WERI-Rb-1 (cell line): ENCODE results near the gene ZBTB22.
A peak's percentile ranks its signal among the peaks of the same experiment; 100 is the strongest.

Experiments used
- DNase-seq: peaks from one replicate; pipeline ENCODE4 v3.0.0-alpha.2; 2020
- H3K27ac ChIP-seq: fragments of 250-450 bp; sonication (Bioruptor Pico); 2 replicates; pipeline ENCODE4 v1.5.1; 2020; ENCODE audit warnings: mild to moderate bottlenecking, moderate library complexity
- H3K27me3 ChIP-seq: fragments of 250-450 bp; sonication (Bioruptor Pico); 2 replicates; pipeline ENCODE4 v1.5.1; 2021; ENCODE audit warnings: mild to moderate bottlenecking, low read depth, moderate library complexity; ENCODE audit not compliant: insufficient read depth, severe bottlenecking
- H3K36me3 ChIP-seq: fragments of 250-450 bp; sonication (Bioruptor Pico); 2 replicates; pipeline ENCODE4 v1.5.1; 2020; ENCODE audit warnings: mild to moderate bottlenecking, moderate library complexity
- H3K4me3 ChIP-seq: 2 replicates; pipeline ENCODE4 v1.5.1; 2011; ENCODE audit warnings: low read depth, mild to moderate bottlenecking, control low read depth, low read length
- H3K9me3 ChIP-seq: fragments of 250-450 bp; sonication (Bioruptor Pico); 2 replicates; pipeline ENCODE4 v1.5.1; 2021; ENCODE audit warnings: mild to moderate bottlenecking, moderate library complexity; ENCODE audit not compliant: severe bottlenecking
- TF ChIP-seq, protein P1 (sequence below): IDR thresholded peaks from 2 replicates; pipeline ENCODE4 v1.5.1; 2011; ENCODE audit warnings: low read depth, mild to moderate bottlenecking, control low read depth, inconsistent platforms, low read length

ZBTB22 gene

DNA sequence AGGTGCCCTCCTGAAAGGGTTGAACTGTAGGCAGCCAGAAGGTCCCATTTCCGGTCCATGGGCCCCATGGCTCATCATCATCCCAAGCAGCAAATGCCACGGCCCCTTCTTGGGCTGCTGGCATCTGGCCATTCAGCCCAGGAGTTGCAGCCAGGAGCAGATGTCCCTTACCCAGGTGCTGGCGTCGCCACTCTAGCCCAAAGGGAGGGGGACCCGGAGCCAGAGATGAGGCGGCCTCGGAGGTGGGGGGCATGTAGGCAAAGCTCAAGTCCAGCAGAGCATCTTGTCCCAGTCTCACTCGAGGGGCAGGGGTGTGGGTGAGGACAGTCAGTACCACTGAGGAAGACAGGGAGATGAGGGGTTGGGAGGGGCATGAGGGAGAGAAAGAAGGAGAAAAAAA lies 12.5 kb downstream of the ZBTB22 start:
- Histone ChIP-seq H3K27me3 (no peaks in the 10 kb centered on the region), H3K27ac (no peak overlapping the region), H3K4me3 (no peak overlapping the region), H3K36me3 (no peaks in the 10 kb centered on the region), H3K9me3 (no peaks in the 10 kb centered on the region)
- TF ChIP-seq, protein P1, sequence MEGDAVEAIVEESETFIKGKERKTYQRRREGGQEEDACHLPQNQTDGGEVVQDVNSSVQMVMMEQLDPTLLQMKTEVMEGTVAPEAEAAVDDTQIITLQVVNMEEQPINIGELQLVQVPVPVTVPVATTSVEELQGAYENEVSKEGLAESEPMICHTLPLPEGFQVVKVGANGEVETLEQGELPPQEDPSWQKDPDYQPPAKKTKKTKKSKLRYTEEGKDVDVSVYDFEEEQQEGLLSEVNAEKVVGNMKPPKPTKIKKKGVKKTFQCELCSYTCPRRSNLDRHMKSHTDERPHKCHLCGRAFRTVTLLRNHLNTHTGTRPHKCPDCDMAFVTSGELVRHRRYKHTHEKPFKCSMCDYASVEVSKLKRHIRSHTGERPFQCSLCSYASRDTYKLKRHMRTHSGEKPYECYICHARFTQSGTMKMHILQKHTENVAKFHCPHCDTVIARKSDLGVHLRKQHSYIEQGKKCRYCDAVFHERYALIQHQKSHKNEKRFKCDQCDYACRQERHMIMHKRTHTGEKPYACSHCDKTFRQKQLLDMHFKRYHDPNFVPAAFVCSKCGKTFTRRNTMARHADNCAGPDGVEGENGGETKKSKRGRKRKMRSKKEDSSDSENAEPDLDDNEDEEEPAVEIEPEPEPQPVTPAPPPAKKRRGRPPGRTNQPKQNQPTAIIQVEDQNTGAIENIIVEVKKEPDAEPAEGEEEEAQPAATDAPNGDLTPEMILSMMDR = no peak
- no peak for DNase-seq

DNA sequence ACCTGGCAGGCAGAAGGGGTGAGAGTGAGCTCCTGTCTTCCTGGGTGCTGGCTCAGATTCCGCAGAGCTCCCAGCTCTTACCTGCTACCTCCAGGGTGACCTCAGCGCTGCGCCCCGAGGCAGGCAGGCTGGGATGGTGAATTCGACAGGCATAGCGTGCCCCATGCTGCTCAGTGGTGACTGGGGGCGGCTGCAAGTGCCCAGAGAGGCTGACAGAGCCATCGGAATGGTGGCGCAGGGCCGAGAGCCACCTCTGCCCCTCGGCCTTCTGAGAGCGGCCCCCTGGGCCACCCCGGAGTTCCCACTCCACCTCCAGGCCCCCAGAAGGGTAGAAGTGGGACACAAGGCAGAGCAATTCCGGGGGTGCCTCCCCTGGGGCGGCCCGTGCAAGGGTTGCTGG lies 13.3 kb downstream of the ZBTB22 start:
- no peak overlapping the region for H3K4me3 ChIP-seq
- no peak for DNase-seq
- no peaks in the 10 kb centered on the region for H3K27me3 ChIP-seq
- H3K36me3 ChIP-seq = no peaks in the 10 kb centered on the region
- no peaks in the 10 kb centered on the region for H3K9me3 ChIP-seq
- TF ChIP-seq, protein P1 = no peak
- no peak overlapping the region for H3K27ac ChIP-seq

DNA sequence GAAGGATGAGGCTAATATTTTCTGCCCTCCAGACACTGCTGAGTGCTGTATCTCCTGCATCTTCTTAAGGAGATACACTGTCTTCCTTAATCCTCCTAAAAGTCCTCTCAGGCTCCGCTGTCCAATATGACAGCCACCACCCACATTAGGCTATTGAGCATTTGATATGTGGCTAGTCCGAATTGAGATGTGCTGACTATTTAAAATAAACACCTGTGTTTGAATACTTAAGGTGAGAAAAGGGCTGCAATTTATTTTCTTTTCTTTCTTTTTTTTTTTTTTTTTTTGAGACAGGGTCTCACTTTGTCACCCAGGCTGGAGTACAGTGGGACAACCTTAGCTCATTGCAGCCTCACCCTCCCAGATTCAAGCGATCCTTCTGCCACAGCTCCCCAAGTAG lies 15.7 kb downstream of the ZBTB22 start:
- DNase-seq = no peak
- Histone ChIP-seq H3K4me3 (no peak overlapping the region), H3K27ac (no peak overlapping the region), H3K36me3 (no peaks in the 10 kb centered on the region; the same call in 1 of the 2 replicates), H3K9me3 (no peaks in the 10 kb centered on the region), H3K27me3 (no peaks in the 10 kb centered on the region)
- TF ChIP-seq, protein P1 = no peak

DNA sequence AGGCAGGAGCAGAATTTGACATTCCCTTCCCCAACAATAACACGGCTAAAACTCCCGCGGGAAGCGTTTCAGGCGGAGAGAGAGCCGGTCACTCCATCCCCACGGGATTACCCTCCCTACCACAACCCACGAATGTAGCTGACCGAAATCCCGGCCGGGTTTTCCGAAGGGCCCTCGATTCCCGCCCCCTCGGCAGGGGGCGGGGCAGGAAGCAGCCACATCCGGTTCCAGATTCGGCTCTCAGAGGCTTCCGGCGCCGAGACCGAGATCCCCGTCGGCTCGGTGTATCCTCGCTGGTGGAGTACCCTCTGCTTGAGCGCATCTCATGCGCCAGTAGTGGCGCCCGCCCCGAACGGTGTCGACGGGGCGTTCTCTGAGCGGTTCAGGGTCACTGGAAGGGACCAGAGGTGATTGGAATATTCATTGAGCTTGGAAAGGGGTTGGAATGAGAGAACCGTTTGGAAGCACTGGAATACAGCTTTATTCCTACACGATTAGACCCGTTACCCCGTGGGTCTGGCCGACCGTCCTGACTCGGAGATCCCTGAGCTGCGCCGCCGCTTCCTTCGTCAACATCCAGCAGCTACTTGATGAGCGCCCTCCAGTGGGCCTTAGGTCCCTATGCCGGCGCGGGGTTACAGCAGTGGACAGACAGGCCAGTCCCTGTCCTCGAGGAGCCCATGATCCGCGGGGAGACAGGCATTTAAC lies 18.2 kb downstream of the ZBTB22 start:
- peaks cover 25% of the 10 kb centered on the region for H3K36me3 ChIP-seq
- peak overlapping the region; percentile 71 for H3K4me3 ChIP-seq
- peak; percentile 99 for DNase-seq
- no peaks in the 10 kb centered on the region for H3K9me3 ChIP-seq
- peak overlapping the region; percentile 87 for H3K27ac ChIP-seq
- no peaks in the 10 kb centered on the region for H3K27me3 ChIP-seq
- TF ChIP-seq, protein P1 = peak; percentile 93

DNA sequence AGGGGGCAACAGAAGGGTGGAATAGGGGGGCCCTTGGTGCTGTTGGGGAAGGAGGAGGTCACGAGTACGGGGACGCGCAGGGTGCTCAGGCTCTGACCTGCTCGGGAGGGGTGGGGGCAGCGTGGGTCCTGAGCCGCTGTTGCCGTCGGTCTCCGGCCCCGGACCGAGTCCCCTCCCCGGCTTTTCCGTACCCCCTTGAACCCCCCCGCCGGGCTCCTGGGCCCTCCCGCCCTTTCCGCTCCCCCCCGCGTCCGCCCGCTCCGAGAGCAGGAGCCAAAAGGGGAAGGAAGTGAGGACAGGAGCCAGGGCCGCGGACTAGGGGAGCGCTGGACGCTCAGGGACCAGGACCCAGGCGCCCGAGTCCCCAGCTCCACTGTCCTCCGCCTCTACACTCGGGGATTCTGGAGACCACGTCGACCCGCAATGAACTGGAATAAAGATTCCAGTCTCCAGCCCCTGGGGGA lies 18.7 kb downstream of the ZBTB22 start, which contains the start of gene RGL2:
TSS of gene RGL2 (minus strand) at position 170 of the 464 bp plus-strand sequence. CDS start 332 bp downstream, outside the sequence.
- no peaks in the 10 kb centered on the region for H3K9me3 ChIP-seq
- DNase-seq = peak; percentile 79
- no peaks in the 10 kb centered on the region for H3K27me3 ChIP-seq
- H3K36me3 ChIP-seq = peaks cover 31% of the 10 kb centered on the region
- TF ChIP-seq, protein P1 = no peak
- peak within 1 kb of the TSS; percentile 71 for H3K4me3 ChIP-seq
- H3K27ac ChIP-seq = peak within 1 kb of the TSS; percentile 87
